ENCODE measurements around the gene SLC7A6.

The SLC7A6 gene

DNA sequence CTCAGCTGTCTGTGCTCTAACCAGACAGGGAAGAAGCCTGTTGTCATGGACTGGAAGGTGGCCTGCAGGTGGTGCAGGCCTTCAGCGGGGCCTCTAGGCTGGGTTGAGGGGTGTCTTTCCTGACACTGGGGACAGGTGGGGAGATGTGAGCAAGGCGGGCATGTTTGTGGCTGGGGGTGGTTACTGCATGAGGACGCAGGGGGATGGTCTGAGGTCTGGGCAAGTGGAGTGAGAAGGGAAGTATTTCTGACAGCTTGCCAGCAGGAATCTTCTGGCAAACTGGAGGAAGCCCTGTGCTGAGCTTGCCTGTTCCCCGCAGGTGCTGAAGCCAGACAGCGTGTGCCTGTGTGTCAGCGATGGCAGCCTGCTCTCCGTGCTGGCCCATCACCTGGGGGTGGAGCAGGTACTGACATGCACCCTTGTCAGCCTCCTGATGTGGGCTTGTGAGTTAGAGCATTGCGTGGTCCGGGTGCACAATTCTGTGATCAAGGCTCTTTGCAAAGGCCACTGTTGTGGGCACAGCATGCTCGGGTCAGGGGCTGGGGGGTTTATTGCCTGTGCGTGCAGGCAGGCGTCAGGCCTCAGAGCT lies 82.7 kb downstream of the SLC7A6 start:
- no peak for DNase-seq (ENCODE audit: low read depth)

DNA sequence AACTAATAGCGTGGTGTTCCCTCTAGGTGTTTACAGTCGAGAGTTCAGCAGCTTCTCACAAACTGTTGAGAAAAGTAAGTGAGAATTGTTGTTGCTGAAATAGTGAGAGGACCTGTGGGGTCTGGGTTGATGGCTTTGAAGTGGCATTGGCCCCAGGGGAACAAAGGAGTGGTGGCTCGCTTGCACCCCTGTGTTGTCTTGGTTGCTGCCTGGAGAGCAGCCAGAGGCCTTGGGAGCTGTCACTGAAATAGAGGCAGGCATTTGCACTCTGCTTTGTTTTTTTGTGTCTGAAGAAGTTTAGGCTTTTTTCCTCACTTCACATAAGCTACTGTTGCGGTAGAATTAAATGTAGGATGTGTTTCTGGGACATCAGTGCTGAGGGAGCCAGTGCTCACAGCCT lies 83.3 kb downstream of the SLC7A6 start:
- DNase-seq (ENCODE audit: low read depth), result no peak

DNA sequence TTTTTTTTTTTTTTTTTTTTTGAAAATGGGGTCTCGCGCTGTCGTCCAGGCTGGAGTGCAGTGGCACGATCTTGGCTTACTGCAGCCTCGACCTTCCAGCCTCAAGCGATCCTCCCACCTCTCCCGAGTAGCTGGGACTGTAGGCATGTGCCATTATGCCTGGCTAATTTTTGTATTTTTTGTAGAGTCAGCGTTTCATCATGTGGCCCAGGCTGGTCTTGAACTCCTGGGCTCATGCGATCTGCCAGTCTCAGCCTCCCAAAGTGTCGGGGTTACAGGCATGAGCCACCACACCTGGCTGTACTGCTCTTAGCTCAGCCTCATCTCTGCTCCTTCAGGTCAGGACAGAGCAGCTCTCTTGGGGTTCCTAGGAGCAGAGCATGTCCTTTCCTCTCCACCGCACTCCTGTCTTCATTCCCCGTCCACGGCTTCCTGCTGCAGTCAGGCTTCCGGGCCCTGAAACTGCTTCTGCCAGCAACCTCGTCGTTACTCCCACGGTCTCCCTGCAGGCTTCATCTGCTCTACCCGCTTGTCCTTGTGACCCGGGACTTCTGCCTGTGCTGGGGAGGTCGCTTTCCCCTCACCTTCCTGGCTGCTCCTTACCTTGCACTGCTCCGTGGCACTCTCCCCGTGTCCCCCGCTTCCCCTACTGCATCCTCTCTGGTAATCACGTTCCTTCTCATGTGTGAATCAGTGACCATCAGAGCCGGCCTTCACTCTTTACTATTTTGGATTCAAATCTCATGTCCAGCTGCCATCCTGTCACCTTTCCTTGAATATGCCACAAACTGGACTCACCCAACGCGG lies 84.5 kb downstream of the SLC7A6 start:
- DNase-seq (ENCODE audit: low read depth), result no peak

- no peak for DNase-seq (ENCODE audit: low read depth)
Observed at GRCh38 chr16:68349838-68350410, 85.6 kb downstream of the SLC7A6 start.

- DNase-seq (ENCODE audit: low read depth), result no peak
Observed at GRCh38 chr16:68350813-68351350, 86.6 kb downstream of the SLC7A6 start.

Data from activated T-cell treated with anti-CD3 and anti-CD28 coated beads for 1 hour (primary cell).